ENCODE data around the gene ZNF784. TPM values are rescaled to one million over a fixed set of nuclear protein-coding genes. Genes with fewer than 3 reads are reported as not detected.

The ZNF784 gene
- total and polyA plus RNA-seq, 9 of the 15 experiments (the other 6 are each of a cell fraction or from before 2014, with no cell fraction given): 0.14 to 6.1 (median 2.1) TPM

DNA sequence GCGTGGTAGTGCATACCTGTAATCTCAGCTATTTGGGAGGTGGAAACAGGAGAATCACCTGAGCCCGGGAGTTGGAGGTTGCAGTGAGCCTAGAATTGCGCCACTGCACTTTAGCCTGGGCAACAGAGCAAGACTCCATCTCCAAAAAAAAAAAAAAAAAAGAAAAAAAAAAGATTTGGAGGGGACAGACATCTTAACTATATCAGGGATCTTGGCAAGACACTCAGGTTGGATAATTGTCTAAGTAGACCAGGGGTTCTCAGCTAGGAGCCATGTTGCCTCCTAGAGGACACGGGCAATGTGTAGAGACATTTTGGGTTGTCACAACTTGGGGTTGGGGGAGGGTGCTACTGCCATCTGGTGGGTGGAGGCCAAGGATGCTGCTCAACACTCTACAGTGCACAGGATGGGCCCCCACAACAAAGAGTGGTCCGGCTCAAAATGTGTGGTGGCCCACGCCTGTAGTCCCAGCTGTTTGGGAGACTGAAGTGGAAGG lies 14.5 kb upstream of the ZNF784 start (continued):
- TF ChIP-seq ESRRA (IDR thresholded peaks at IDR 0.05; ENCODE audit: borderline replicate concordance, low read depth) (peak; percentile 37; the same call in 1 of the 2 replicates), SP1 (CRISPR knock-in tag; IDR thresholded peaks at IDR 0.05) (no peak), POLR3G (IDR thresholded peaks at IDR 0.05; ENCODE audit: extremely low read depth, insufficient read length, insufficient replicate concordance) (no peak), KLF1 (tag; IDR thresholded peaks at IDR 0.05) (no peak)
- TF ChIP-seq, protein P1, sequence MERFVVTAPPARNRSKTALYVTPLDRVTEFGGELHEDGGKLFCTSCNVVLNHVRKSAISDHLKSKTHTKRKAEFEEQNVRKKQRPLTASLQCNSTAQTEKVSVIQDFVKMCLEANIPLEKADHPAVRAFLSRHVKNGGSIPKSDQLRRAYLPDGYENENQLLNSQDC (CRISPR knock-in tag; IDR thresholded peaks at IDR 0.05): no peak

DNA sequence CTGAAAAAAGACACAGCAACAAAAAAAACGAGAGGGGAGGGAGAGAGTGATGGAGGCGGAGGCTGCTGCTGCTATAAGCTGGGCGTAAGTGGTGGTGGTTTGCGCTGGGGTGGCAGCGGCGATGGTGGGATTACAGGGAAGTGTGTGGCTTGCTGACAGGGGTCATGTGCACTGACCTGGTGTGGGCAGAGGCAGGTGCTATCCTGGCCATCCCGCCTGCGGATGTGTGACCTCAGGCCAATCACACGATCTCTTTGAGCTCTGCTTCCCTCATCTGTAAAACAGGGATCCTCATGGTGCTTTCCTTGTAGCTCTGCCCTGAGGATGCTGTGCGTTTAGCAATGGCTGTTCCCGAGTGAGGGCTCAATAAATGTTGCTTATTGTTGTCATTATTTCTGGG lies 13.2 kb upstream of the ZNF784 start:
- H3K4me3 ChIP-seq: no peak overlapping the region
- POLR2A ChIA-PET: interaction anchor here (0.6 to 2.0 kb wide), 13 partner anchors 9 to 1425 kb away, joined by 3 to 8 read pairs (median 4); partner anchors contain the start of genes CCDC106 and FIZ1
- ATAC-seq (no peak), FAIRE-seq (no peak), DNase-seq (ENCODE audit: extremely low read depth in 1 of 4, low spot score in 3 of 4) (no peak)
- no peak overlapping the region for H2AFZ ChIP-seq (ENCODE audit: low read depth, low read length)
- in situ Hi-C loops (cut with MboI) (loop anchor here (5.0 to 25.0 kb wide), 4 partner anchors 175 to 763 kb away; partner anchors contain the start of genes FCAR, TNNT1 and ZSCAN5A), intact Hi-C loops (cut with micrococcal nuclease) (loop anchor here (10.0 kb wide), 1 partner anchor 493 kb away; the partner anchor contains the start of gene TNNT1)
- BruUV-seq (replicated peaks): no TSS peak
- H3K9me1 ChIP-seq (ENCODE audit: control insufficient read depth, insufficient read depth, low read length): no peaks in the 10 kb centered on the region
- H3K79me2 ChIP-seq (ENCODE audit: control insufficient read depth, insufficient read depth, low read length): peaks cover 65% of the 10 kb centered on the region
- H3K27ac ChIP-seq (ENCODE audit: extremely low read depth, low read depth, low read length): no peak overlapping the region
- no peak overlapping the region for H3K4me2 ChIP-seq (ENCODE audit: insufficient read depth, low read length)
- H3K36me3 ChIP-seq (ENCODE audit: control insufficient read depth, insufficient read depth, low read length): peaks cover 11% of the 10 kb centered on the region; the same call in 2 of the 3 replicates
- CTCF ChIA-PET (ENCODE audit: low intra/inter-chr PET ratio): no interaction called here
- no peaks in the 10 kb centered on the region for H4K20me1 ChIP-seq (replicated peaks; ENCODE audit: control insufficient read depth, insufficient read depth, low read length)
- 0 out of 2 replicates have a peak, but pooled peaks cover 2% of the 10 kb centered on the region for H3K9me3 ChIP-seq (replicated peaks; ENCODE audit: control insufficient read depth, insufficient read depth, low read depth, low read length)
- WGBS (ENCODE audit: insufficient coverage, low coverage, missing lambda C conversion rate): 63% methylated on average over 11 of the region's 11 CpGs
- H3K4me1 ChIP-seq (replicated peaks in 1 of 2; ENCODE audit: control insufficient read depth in 2 of 2, insufficient read depth in 2 of 2, low read length in 2 of 2): peaks cover 30 to 47% of the 10 kb centered on the region in 2 experiments
- no peaks in the 10 kb centered on the region for H3K27me3 ChIP-seq (ENCODE audit: control insufficient read depth in 2 of 2, insufficient read depth in 2 of 2, low read length in 2 of 2)
- 0 out of 4 replicates have a peak overlapping the region, but pooled peaks of 1 of the 2 experiments have one; percentile 46 for H3K9ac ChIP-seq (ENCODE audit: insufficient read depth in 1 of 2, low read depth in 2 of 2, low read length in 2 of 2)
- TF ChIP-seq RBFOX2 (IDR thresholded peaks at IDR 0.05; ENCODE audit: low read depth, low read length): peak; percentile 29
- TF ChIP-seq FOXJ3 (CRISPR knock-in tag; IDR thresholded peaks at IDR 0.05): no peak
- TF ChIP-seq, protein P2, sequence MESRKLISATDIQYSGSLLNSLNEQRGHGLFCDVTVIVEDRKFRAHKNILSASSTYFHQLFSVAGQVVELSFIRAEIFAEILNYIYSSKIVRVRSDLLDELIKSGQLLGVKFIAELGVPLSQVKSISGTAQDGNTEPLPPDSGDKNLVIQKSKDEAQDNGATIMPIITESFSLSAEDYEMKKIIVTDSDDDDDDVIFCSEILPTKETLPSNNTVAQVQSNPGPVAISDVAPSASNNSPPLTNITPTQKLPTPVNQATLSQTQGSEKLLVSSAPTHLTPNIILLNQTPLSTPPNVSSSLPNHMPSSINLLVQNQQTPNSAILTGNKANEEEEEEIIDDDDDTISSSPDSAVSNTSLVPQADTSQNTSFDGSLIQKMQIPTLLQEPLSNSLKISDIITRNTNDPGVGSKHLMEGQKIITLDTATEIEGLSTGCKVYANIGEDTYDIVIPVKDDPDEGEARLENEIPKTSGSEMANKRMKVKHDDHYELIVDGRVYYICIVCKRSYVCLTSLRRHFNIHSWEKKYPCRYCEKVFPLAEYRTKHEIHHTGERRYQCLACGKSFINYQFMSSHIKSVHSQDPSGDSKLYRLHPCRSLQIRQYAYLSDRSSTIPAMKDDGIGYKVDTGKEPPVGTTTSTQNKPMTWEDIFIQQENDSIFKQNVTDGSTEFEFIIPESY (CRISPR knock-in tag; IDR thresholded peaks at IDR 0.05): peak; percentile 29; the same call in 1 of the 2 replicates
- TF ChIP-seq POLR2G (IDR thresholded peaks at IDR 0.05; ENCODE audit: low read depth, low read length): peak; percentile 46; the same call in 1 of the 2 replicates

Data from K562 (cell line).